Tibial artery (tissue), 4 donors: Measurements from ENCODE around the gene RNF212B.
A peak's percentile ranks its signal among the peaks of the same experiment; 100 is the strongest.

Experiments
- DNase-seq, 2 donors: peaks; one replicate each; pipeline ENCODE4 v3.0.0-alpha.2; 2019
- H3K27ac ChIP-seq, 2 donors: fragments of 200-600 bp; sonication (generic) in 1 of 2; 1 replicate in 1 of 2; 2 replicates in 1 of 2; pipeline ENCODE4 v1.5.1; 2018 to 2019; ENCODE audit warnings: mild to moderate bottlenecking in 1 of 2
- H3K27me3 ChIP-seq, 2 donors: fragments of 200-600 bp; sonication (generic) in 1 of 2; one replicate each; pipeline versions ENCODE4 v1.5.1 to v1.6.0; 2016 to 2019
- H3K36me3 ChIP-seq, 3 donors: fragments of 200-600 bp; sonication (generic) in 2 of 3; one replicate each; pipeline ENCODE4 v1.5.1; 2016 to 2019; ENCODE audit warnings: mild to moderate bottlenecking in 2 of 3
- H3K4me1 ChIP-seq, 4 donors: fragments of 200-600 bp; sonication (generic) in 2 of 4; 1 replicate in 3 of 4; 2 replicates in 1 of 4; pipeline ENCODE4 v1.5.1; 2016 to 2019
- H3K4me3 ChIP-seq, 2 donors: fragments of 200-600 bp; sonication (generic) in 1 of 2; 1 replicate in 1 of 2; 2 replicates in 1 of 2; pipeline ENCODE4 v1.5.1; 2018 to 2019; ENCODE audit warnings: mild to moderate bottlenecking in 2 of 2
- H3K9me3 ChIP-seq, 3 donors: fragments of 200-600 bp; sonication (generic) in 1 of 3; one replicate each; pipeline ENCODE4 v1.5.1; 2016 to 2019
- CTCF ChIP-seq, 2 experiments: fragments of 200-600 bp in 1 of 2; fragments of 450-650 bp in 1 of 2; IDR thresholded peaks; one replicate each; pipeline ENCODE4 v1.5.1; 2017 to 2019; ENCODE audit warnings: antibody characterized with exemption in 2 of 2, mild to moderate bottlenecking in 1 of 2, moderate library complexity in 1 of 2
- intact Hi-C: fragments of 100-400 bp; cut with DNase I; formaldehyde crosslinking; loops from one replicate; pipeline ENCODE4 v1.15.0; 2023; ENCODE audit warnings: low total_unique reads

Gene RNF212B

GRCh38 chr14:23285530-23286019 lies 47.8 kb downstream of the RNF212B start:
- intact Hi-C loops = no loop called here
- Histone ChIP-seq H3K27me3 (no peaks in the 10 kb centered on the region), H3K9me3 (no peaks in the 10 kb centered on the region), H3K36me3 (peaks cover 0 to 6% (median 0%) of the 10 kb centered on the region in 3 donors), H3K4me1 (peaks cover 0 to 22% (median 9%) of the 10 kb centered on the region in 4 donors), H3K27ac (peak overlapping the region; percentile 95 to 100), H3K4me3 (peak overlapping the region; percentile 87 to 99)
- TF ChIP-seq CTCF (IDR thresholded peaks at IDR 0.05) = no peak
- no peak for DNase-seq

- intact Hi-C loops = no loop called here
- TF ChIP-seq CTCF (IDR thresholded peaks at IDR 0.05) = peak in 1 of 2 experiments; percentile 32
- peaks cover 0 to under 1% of the 10 kb centered on the region in 2 donors for H3K27me3 ChIP-seq
- peaks cover 0 to 22% (median 9%) of the 10 kb centered on the region in 4 donors for H3K4me1 ChIP-seq
- peak; percentile 100 for DNase-seq
- peaks cover 0 to 3% (median 0%) of the 10 kb centered on the region in 3 donors for H3K36me3 ChIP-seq
- H3K9me3 ChIP-seq = no peaks in the 10 kb centered on the region
- H3K4me3 ChIP-seq = peak within 1 kb of the TSS; percentile 87 to 99
- peak within 1 kb of the TSS; percentile 95 to 100 for H3K27ac ChIP-seq
Observed at GRCh38 chr14:23286020-23286901, 48.5 kb downstream of the RNF212B start, which contains the start of gene HOMEZ. HOMEZ (minus strand) TSS chr14:23286132; CDS start chr14:23285952, 180 bp downstream.

- TF ChIP-seq CTCF (IDR thresholded peaks at IDR 0.05) = no peak
- Histone ChIP-seq H3K27ac (peak overlapping the region; percentile 95 to 100), H3K4me3 (peak overlapping the region; percentile 87 to 99), H3K36me3 (no peaks in the 10 kb centered on the region), H3K9me3 (no peaks in the 10 kb centered on the region), H3K27me3 (peaks cover 0 to 8% of the 10 kb centered on the region in 2 donors), H3K4me1 (peaks cover 0 to 22% (median 9%) of the 10 kb centered on the region in 4 donors)
- no peak for DNase-seq
- intact Hi-C loops = no loop called here
Observed at GRCh38 chr14:23286902-23287479, 49.3 kb downstream of the RNF212B start.

- no peak overlapping the region for H3K27ac ChIP-seq
- peak; percentile 66 to 88 for TF ChIP-seq CTCF (IDR thresholded peaks at IDR 0.05)
- H3K9me3 ChIP-seq = no peaks in the 10 kb centered on the region
- H3K36me3 ChIP-seq = peaks cover 0 to 9% (median 0%) of the 10 kb centered on the region in 3 donors
- intact Hi-C loops = loop anchor here (10.0 kb wide), 1 partner anchor 110 kb away; the partner anchor contains the start of gene SLC7A8
- no peak overlapping the region for H3K4me3 ChIP-seq
- H3K4me1 ChIP-seq = peaks cover 0 to 21% (median 10%) of the 10 kb centered on the region in 4 donors
- H3K27me3 ChIP-seq = peaks cover 0 to 8% of the 10 kb centered on the region in 2 donors
- no peak for DNase-seq
Observed at GRCh38 chr14:23294734-23295561, 57.2 kb downstream of the RNF212B start.
